Breast epithelium (tissue), 3 donors: ENCODE results near the gene ETV3L.
"Not testable (repeated sequence)": the region's sequence is repeated elsewhere in the genome, so short reads cannot be mapped to it uniquely, and the experiment has no call there.

Source experiments
- POLR2A ChIP-seq: fragments of 450-650 bp; IDR thresholded peaks from one replicate; pipeline ENCODE4 v1.6.1; 2016; ENCODE audit warnings: antibody characterized with exemption, mild to moderate bottlenecking, moderate library complexity
- POLR2AphosphoS5 ChIP-seq, 3 donors: sonication (generic); formaldehyde crosslinking; IDR thresholded peaks; one replicate each; pipeline ENCODE4 v1.6.1; 2017; ENCODE audit warnings: antibody characterized with exemption in 3 of 3
- TF ChIP-seq, protein P1 (sequence below), 3 donors: fragments of 450-650 bp; IDR thresholded peaks; one replicate each; pipeline ENCODE4 v1.5.1; 2016 to 2017; ENCODE audit warnings: antibody characterized with exemption in 3 of 3, mild to moderate bottlenecking in 3 of 3, moderate library complexity in 3 of 3

GRCh38 chr1:157055729-157056128 lies 43.9 kb downstream of the ETV3L start:
- TF ChIP-seq POLR2AphosphoS5 (IDR thresholded peaks at IDR 0.05); POLR2A: not testable (repeated sequence)
- TF ChIP-seq, protein P1, sequence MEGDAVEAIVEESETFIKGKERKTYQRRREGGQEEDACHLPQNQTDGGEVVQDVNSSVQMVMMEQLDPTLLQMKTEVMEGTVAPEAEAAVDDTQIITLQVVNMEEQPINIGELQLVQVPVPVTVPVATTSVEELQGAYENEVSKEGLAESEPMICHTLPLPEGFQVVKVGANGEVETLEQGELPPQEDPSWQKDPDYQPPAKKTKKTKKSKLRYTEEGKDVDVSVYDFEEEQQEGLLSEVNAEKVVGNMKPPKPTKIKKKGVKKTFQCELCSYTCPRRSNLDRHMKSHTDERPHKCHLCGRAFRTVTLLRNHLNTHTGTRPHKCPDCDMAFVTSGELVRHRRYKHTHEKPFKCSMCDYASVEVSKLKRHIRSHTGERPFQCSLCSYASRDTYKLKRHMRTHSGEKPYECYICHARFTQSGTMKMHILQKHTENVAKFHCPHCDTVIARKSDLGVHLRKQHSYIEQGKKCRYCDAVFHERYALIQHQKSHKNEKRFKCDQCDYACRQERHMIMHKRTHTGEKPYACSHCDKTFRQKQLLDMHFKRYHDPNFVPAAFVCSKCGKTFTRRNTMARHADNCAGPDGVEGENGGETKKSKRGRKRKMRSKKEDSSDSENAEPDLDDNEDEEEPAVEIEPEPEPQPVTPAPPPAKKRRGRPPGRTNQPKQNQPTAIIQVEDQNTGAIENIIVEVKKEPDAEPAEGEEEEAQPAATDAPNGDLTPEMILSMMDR (IDR thresholded peaks at IDR 0.05): not testable (repeated sequence)
